NCI-H446 (cell line): Measurements from ENCODE around the gene KLB.
"Not testable (repeated sequence)": the region's sequence is repeated elsewhere in the genome, so short reads cannot be mapped to it uniquely, and the experiment has no call there.

Experiments
- DNase-seq, 2 experiments: peaks; one replicate each; lab custom pipeline; 2025; lab: John Stamatoyannopoulos, UW

KLB gene

GRCh38 chr4:39406763-39407583 lies at the start of gene KLB:
TSS of gene KLB (plus strand) at chr4:39406930. CDS start at chr4:39406950, 20 bp downstream.
- no peak for DNase-seq

GRCh38 chr4:39357002-39357401 lies 49.7 kb upstream of the KLB start:
- DNase-seq, result no peak

GRCh38 chr4:39360611-39361010 lies 46.1 kb upstream of the KLB start:
- not testable (repeated sequence) for DNase-seq

DNA sequence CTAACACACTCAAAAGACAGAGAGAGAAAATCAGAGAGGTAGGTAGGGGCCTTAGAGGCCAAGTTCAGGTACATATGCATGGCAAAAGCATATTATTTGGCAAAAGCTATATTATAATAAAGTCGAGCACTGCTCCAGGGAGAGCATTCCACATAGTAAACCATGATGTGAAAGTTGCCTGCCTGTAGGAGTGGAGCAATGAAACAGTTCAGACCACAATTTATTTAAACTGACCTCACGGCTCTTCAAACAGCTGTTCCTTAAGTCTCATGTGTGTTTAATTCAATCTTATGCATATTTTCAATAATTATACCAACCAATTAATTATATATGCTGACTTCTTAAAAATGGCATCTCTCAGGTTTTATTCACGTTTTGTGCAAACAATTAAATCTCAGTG lies 43.9 kb upstream of the KLB start:
- no peak for DNase-seq

DNA sequence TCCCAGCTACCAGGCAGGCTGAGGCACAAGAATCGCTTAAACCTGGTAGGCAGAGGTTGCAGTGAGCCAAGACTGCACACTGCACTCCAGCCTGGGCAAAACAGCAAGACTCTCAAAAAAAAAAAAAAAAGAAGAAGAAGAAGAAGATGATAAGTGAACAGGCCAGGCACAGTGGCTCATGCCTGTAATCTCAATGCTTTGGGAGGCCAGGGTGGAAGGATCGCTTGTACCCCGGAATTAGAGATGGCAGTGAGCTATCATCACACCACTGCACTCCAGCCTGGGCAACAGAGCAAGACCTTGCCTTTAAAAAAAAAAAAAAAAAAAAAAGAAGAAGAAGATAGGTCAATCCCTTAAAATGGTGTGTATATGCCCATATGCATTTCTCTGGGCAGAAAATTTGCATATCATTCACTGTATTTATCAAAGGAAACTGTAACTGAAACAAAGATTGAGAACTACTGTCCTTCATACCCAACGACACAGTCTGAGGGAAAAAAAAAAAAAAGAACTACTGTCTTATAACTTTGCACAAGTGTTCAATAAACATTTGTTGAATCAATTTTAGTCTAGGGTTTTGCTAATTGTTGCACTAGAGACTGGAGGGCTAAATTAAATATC lies 42.8 kb upstream of the KLB start:
- no peak for DNase-seq

DNA sequence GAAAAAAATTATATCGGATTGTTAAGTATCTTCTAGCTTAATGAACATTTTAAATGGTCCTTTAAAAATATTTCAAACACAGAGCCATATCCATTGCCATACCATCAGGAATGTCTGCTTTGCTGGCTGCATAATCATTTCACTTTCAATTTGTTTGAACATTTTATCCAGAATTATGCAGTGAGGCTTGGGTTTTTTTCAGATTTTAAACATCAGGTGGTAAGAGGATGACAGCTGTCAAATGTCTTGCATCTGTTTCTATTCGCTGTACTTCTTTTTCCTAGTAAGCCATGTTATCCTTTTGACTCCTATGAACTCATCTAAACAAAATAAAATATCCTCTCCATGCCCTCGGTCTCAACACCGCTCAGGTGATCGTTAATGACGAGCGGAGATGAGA lies 41.4 kb upstream of the KLB start:
- no peak for DNase-seq

- DNase-seq, result peak; percentile 60 to 91
Observed at GRCh38 chr4:39365830-39366771, 40.6 kb upstream of the KLB start, which contains the start of gene RFC1. TSS of gene RFC1 (minus strand) at chr4:39366362. CDS start at chr4:39366241, 121 bp downstream.

DNA sequence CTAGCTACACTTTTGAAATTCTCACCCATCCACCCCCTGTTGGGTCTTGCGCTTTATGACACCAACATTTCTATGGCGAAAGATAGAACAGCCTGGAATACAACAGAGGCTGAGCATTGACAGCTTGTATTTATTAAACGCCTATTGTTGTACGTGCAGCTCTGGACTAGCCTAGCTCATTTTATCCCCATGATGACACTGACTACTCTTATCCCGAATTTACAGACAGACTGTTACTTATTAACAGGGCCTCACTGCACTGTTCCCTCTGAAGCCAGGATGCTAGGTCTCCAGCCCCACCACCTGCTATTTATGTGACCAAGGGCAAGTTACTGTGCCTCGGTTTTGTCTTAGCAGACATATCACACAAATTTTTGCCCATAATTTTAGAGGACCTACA lies 39.6 kb upstream of the KLB start:
- DNase-seq, result no peak

- DNase-seq, result no peak
Observed at GRCh38 chr4:39369301-39369700, 37.4 kb upstream of the KLB start.

DNA sequence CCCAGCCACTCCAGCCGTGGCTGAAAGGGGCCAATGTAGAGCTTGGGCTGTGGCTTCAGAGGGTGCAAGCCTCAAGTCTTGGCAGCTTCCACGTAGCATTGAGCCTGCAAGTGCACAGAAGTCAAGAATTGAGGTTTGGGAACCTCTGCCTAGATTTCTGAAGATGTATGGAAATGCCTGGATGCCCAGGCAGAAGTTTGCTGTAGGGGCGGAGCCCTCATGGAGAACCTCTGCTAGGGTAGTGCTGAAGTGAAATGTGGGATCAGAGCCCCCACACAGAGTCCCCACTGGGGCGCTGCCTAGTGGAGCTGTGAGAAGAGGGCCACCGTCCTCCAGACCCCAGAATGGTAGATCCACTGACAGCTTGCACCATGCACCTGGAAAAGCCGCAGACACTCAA lies 35.5 kb upstream of the KLB start:
- DNase-seq, result not testable (repeated sequence)

DNA sequence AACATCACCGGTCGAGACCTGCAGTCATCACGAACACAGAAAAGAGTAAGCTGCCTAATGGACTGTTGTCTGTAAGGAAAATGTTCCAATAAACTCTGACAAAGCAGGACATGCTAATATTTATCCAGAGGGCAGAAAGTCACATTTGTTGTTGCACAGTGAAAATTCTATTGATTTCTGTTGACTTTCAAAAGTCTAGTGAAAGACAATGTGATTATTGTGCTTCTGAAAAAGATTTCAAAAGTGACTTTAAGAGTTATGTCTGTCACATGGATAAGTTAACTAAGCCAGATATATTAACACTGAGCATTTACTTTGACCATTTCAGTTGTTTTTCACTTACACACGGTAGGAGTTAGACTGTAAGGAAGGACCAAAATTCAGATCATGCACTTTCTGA lies 31.3 kb upstream of the KLB start:
- DNase-seq, result no peak

DNA sequence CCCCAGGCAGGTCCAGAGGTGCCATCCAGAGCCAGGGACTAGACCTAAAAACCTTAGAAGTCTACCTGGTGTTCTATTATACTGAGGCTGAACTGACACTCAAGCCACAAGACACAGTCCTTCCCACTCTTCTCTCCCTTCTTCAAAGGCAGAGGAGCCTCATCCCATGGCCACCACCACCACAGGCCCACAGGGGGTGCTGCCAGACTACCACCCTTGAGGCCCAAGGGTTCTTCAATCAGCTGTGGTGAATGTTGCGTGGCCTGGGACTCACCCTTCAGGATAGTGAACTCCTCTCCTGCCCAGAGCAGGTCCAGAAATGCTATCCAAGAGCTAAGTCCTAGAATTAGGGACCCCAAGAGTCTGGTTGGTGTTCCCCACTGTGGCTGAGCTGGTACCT lies 23.0 kb upstream of the KLB start:
- DNase-seq, result no peak

GRCh38 chr4:39384563-39384962 lies 22.2 kb upstream of the KLB start:
- no peak for DNase-seq

DNA sequence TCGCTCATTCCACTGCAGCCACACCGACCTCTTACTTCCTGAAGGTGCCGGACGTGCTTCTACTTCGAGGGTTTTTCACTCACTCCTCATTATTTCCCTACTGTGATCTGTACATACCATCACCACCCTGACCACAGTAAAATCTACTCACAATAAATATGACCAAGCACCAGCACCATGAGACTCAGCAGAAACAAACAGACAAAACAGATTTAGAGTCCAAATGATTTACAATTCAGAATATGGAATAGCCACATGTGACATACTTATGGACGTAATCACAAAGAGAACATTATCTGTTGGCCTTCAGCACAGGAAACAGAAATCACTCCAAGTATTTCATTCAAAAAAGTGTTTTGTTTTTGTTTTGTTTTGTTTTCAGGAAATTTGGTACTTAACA lies 16.1 kb upstream of the KLB start:
- DNase-seq, result no peak

GRCh38 chr4:39394706-39395105 lies 12.0 kb upstream of the KLB start:
- no peak for DNase-seq

DNA sequence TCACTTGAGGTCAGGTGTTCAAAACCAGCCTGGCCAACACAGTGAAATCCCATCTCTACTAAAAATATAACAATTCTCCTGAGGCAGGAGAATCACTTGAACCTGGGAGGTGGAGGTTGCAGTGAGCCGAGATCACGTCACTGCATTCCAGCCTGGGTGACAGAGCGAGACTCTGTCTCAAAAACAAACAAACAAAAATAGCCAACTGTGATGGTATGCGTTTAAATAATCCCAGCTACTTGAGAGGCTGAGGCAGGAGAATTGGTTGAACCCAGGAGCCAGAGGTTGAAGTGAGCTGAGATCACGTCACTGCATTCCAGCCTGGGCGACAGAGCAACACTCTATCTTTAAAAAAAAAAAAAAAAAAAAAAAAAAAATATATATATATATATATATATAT lies 5.1 kb upstream of the KLB start:
- DNase-seq, result not testable (repeated sequence)

DNA sequence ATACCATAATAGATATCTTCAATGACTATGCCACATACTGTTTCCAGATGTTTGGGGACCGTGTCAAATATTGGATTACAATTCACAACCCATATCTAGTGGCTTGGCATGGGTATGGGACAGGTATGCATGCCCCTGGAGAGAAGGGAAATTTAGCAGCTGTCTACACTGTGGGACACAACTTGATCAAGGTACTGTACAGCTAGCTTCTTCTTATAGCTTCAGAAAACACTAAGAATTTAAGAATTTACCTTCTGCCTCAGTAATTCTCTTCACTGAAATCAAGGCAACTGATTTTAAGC lies 805 bp downstream of the KLB start:
- no peak for DNase-seq

DNA sequence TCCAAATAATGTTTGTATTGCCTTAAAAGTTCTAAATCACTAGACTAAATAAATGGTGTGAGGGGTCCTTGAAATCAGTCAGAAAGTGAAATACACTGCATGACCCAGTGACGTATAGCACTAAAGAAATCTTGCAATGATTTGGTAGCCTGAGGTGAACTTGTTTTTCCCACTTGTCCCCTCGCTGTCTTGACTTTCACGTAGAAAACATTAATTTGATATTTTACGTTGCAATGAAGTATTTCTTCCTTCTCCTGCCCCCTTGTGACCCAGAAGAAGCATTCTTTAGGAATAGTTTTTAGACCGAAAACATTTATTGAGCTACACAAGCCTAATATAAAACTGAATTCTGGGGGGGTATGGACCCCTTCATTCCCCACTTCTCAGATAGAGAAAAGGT lies 3.7 kb downstream of the KLB start:
- no peak for DNase-seq

DNA sequence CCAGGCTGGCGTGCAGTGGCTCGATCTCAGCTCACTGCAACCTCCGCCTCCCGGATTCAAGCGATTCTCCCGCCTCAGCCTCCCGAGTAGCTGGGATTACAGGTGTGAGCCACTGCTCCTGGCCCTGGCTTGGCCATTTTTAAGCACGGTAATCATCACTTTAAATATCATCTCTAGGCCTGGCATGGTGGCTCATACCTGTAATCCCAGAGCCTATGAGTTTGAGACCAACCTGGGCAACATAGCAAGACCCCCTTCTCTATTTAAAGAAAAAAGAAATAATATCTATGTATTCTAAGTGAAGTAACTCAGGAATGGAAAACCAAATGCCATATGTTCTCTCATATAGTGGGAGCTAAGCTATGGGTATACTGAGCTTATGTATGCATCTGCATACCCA lies 4.8 kb downstream of the KLB start:
- DNase-seq, result not testable (repeated sequence)

DNA sequence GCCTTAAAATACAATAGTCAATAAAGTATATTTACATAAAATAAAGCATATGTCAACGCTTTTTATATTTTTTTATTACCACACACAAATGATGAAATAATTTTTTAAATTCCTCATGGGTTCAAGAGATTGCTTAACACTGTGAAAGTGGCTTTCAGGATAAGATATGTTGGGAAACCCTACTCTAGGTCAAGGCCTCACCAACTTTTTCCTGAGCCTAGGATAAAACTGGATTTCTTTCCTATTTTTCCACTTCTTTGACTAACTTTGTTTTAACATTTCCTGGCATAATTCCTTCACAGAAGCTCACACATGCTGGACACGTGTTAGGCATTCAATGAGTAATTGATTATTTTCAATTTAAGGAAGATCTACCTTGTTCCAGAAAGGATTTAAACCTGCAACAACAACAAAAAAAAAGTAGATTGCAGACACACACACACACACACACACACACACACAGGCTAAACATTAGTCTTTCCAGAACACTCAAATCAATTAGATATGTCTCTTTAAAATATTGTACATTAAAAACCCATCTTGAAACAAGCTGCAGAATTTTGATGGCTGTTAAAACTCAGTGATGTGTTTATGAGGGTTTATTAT lies 9.1 kb downstream of the KLB start:
- DNase-seq, result no peak

DNA sequence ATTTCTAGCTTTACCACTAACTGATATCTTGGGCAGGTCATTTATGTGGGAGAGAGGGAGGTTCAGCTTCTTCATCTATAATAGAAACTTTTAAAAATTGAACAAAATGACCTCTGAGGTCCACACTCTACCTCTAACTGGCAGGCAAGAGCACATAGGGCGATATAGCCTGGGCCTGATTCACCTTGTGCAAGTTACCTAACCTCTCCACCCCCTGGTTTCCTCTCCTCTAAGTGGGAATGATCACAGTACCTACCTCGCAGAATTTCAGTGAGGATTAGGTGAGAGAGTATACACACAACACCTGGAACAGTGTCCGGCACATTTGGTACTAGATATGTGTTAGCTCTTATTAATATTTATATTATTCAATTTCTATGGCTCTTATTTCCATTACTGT lies 15.5 kb downstream of the KLB start:
- DNase-seq, result no peak

DNA sequence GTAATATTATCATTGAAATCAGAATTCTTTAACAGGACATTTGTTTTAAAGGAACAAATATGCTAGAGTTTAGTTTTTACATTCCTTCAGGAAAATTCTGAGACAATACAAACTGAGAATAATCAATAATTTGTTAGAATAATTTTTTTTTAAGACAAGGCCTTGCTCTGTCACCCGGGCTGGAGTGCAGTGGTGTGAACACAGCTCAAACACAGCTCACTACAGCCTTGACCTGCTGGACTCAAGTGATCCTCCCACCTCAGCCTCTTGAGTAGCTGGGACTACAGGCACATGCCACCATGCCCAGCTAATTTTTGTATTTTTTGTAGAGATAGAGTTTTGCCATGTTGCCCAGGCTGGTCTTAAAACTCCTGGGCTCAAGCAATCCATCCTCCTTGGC lies 18.6 kb downstream of the KLB start:
- not testable (repeated sequence) for DNase-seq
